Naive thymus-derived CD4-positive, alpha-beta T cell (primary cell): ENCODE measurements around the gene EYS. TPM values are rescaled to one million over a fixed set of nuclear protein-coding genes. Genes with fewer than 3 reads are reported as not detected.

Experiments
- ATAC-seq: fragments of 150-1000 bp; cut with Tn5 transposase; 2 replicates; pipeline ENCODE4 v1.10.0; 2021; ENCODE audit warnings: mild to moderate bottlenecking, moderate library complexity
- CTCF ChIA-PET: fragments of 350-600 bp; sonication (Branson Sonifier 250); formaldehyde crosslinking; loops from one replicate; lab custom pipeline; 2021; ENCODE audit warnings: antibody characterized with exemption; lab: Charles Lee
- POLR2A ChIA-PET: fragments of 350-600 bp; sonication (Branson Sonifier 250); formaldehyde crosslinking; loops from one replicate; lab custom pipeline; 2021; ENCODE audit warnings: antibody characterized with exemption, inconsistent platforms; lab: Charles Lee
- DNase-seq, 9 donors: peaks; one replicate each; pipeline versions ENCODE4 v3.0.0 to v3.0.0-alpha.2; 2020 to 2022; ENCODE audit warnings: mixed read lengths in 1 of 9
- H3K27ac ChIP-seq: one replicate; pipeline ENCODE4 v1.7.0; 2013; ENCODE audit warnings: mild to moderate bottlenecking, low read depth, low read length, moderate library complexity
- H3K27me3 ChIP-seq, 2 donors: one replicate each; pipeline ENCODE4 v1.7.0; 2013; ENCODE audit warnings: low read length in 2 of 2, mild to moderate bottlenecking in 2 of 2, moderate library complexity in 2 of 2; ENCODE audit not compliant: control insufficient read depth in 2 of 2, insufficient read depth in 2 of 2
- H3K36me3 ChIP-seq, 3 experiments: 1 replicate in 2 of 3; 2 replicates in 1 of 3; pipeline ENCODE4 v1.7.0; 2013; ENCODE audit warnings: low read length in 3 of 3, mild to moderate bottlenecking in 3 of 3, moderate library complexity in 1 of 3; ENCODE audit not compliant: insufficient read depth in 3 of 3, control insufficient read depth in 2 of 3
- H3K4me1 ChIP-seq, 2 donors: one replicate each; pipeline ENCODE4 v1.7.0; 2013; ENCODE audit warnings: low read length in 2 of 2, mild to moderate bottlenecking in 2 of 2, moderate library complexity in 1 of 2; ENCODE audit not compliant: control insufficient read depth in 2 of 2, insufficient read depth in 2 of 2
- H3K4me3 ChIP-seq: 2 replicates; pipeline ENCODE4 v1.7.0; 2013; ENCODE audit warnings: mild to moderate bottlenecking, low read length
- H3K9me3 ChIP-seq, 3 experiments: 1 replicate in 2 of 3; 2 replicates in 1 of 3; pipeline ENCODE4 v1.7.0; 2013; ENCODE audit warnings: low read length in 3 of 3; ENCODE audit not compliant: control insufficient read depth in 2 of 3
- H3K27ac Mint-ChIP-seq, 9 donors: one replicate each; pipeline ENCODE4 v1.8.0; 2020 to 2022; ENCODE audit warnings: mixed read lengths in 9 of 9, mild to moderate bottlenecking in 8 of 9, moderate library complexity in 5 of 9, inconsistent platforms in 2 of 9
- H3K27me3 Mint-ChIP-seq, 5 donors: one replicate each; pipeline ENCODE4 v1.8.0; 2021 to 2022; ENCODE audit warnings: mixed read lengths in 5 of 5, mild to moderate bottlenecking in 1 of 5
- H3K36me3 Mint-ChIP-seq, 5 donors: one replicate each; pipeline ENCODE4 v1.8.0; 2020 to 2022; ENCODE audit warnings: mixed read lengths in 5 of 5, mild to moderate bottlenecking in 3 of 5, inconsistent platforms in 1 of 5
- H3K4me1 Mint-ChIP-seq, 7 donors: one replicate each; pipeline ENCODE4 v1.8.0; 2020 to 2022; ENCODE audit warnings: mixed read lengths in 7 of 7, mild to moderate bottlenecking in 3 of 7, inconsistent platforms in 1 of 7
- H3K4me3 Mint-ChIP-seq, 10 donors: one replicate each; pipeline ENCODE4 v1.8.0; 2020 to 2022; ENCODE audit warnings: mild to moderate bottlenecking in 10 of 10, mixed read lengths in 10 of 10, moderate library complexity in 6 of 10, inconsistent platforms in 2 of 10
- H3K9me3 Mint-ChIP-seq, 11 donors: one replicate each; pipeline ENCODE4 v1.8.0; 2020 to 2022; ENCODE audit warnings: mixed read lengths in 11 of 11, mild to moderate bottlenecking in 4 of 11, inconsistent platforms in 1 of 11, moderate library complexity in 1 of 11
- intact Hi-C, 2 donors: fragments of 100-400 bp; cut with micrococcal nuclease; formaldehyde crosslinking; loops; one replicate each; pipeline ENCODE4 v1.15.1; 2023
- polyA plus RNA-seq, 2 donors: library from polyadenylated mRNA; unstranded; fragments of 300-500 nt; fragmentation: Illumina TruSeq; gene quantifications; one replicate each; pipeline ENCODE4 v1.2.3, GENCODE V29; 2021
- total RNA-seq, 6 experiments: library from RNA in 5 of 6; stranded (reverse) in 5 of 6; gene quantifications; 1 replicate in 5 of 6; 2 replicates in 1 of 6; pipeline ENCODE4 v1.2.3 and lab custom pipeline; 2021 to 2026

EYS gene
- total and polyA plus RNA-seq, 7 experiments from 2014 or later = 0.07 to 0.21 (median 0.13) TPM; not detected in 4

GRCh38 chr6:65289491-65289890 lies 417.5 kb downstream of the EYS start:
- ATAC-seq (no peak), DNase-seq (no peak)
- H3K4me1 Mint-ChIP-seq = no peaks in the 10 kb centered on the region
- H3K9me3 Mint-ChIP-seq = peaks cover 0 to 19% (median 2%) of the 10 kb centered on the region in 11 donors
- Histone ChIP-seq H3K4me3 (no peak overlapping the region), H3K27me3 (no peaks in the 10 kb centered on the region), H3K9me3 (no peaks in the 10 kb centered on the region), H3K4me1 (no peaks in the 10 kb centered on the region), H3K36me3 (no peaks in the 10 kb centered on the region), H3K27ac (no peak overlapping the region)
- H3K27ac Mint-ChIP-seq = no peak overlapping the region
- no peaks in the 10 kb centered on the region for H3K27me3 Mint-ChIP-seq
- intact Hi-C loops = no loop called here
- POLR2A ChIA-PET = no interaction called here
- H3K36me3 Mint-ChIP-seq = no peaks in the 10 kb centered on the region
- H3K4me3 Mint-ChIP-seq = no peak overlapping the region
- CTCF ChIA-PET = no interaction called here

- Mint-ChIP-seq H3K36me3 (no peaks in the 10 kb centered on the region), H3K4me3 (no peak overlapping the region), H3K27me3 (no peaks in the 10 kb centered on the region), H3K27ac (no peak overlapping the region), H3K4me1 (no peaks in the 10 kb centered on the region), H3K9me3 (peaks cover 0 to 13% (median 0%) of the 10 kb centered on the region in 11 donors)
- no peak overlapping the region for H3K27ac ChIP-seq
- H3K4me1 ChIP-seq = no peaks in the 10 kb centered on the region
- POLR2A ChIA-PET = no interaction called here
- DNase-seq (no peak), ATAC-seq (no peak)
- no peaks in the 10 kb centered on the region for H3K36me3 ChIP-seq
- H3K27me3 ChIP-seq = no peaks in the 10 kb centered on the region
- H3K9me3 ChIP-seq = no peaks in the 10 kb centered on the region
- H3K4me3 ChIP-seq = no peak overlapping the region
- intact Hi-C loops = no loop called here
- CTCF ChIA-PET = no interaction called here
Measured at GRCh38 chr6:65285275-65285674, 421.8 kb downstream of the EYS start.

GRCh38 chr6:65280060-65280459 lies 427.0 kb downstream of the EYS start:
- Mint-ChIP-seq H3K36me3 (no peaks in the 10 kb centered on the region), H3K9me3 (peaks cover 0 to 12% (median 4%) of the 10 kb centered on the region in 11 donors), H3K4me3 (no peak overlapping the region), H3K27ac (no peak overlapping the region), H3K4me1 (no peaks in the 10 kb centered on the region), H3K27me3 (no peaks in the 10 kb centered on the region)
- ChIA-PET POLR2A (no interaction called here), CTCF (no interaction called here)
- intact Hi-C loops = no loop called here
- DNase-seq = no peak
- Histone ChIP-seq H3K9me3 (no peaks in the 10 kb centered on the region), H3K4me3 (no peak overlapping the region), H3K4me1 (no peaks in the 10 kb centered on the region), H3K36me3 (no peaks in the 10 kb centered on the region), H3K27me3 (no peaks in the 10 kb centered on the region), H3K27ac (no peak overlapping the region)
- ATAC-seq = no peak

- intact Hi-C loops = no loop called here
- Mint-ChIP-seq H3K36me3 (peaks cover 0 to 1% (median 0%) of the 10 kb centered on the region in 5 donors), H3K27me3 (no peaks in the 10 kb centered on the region), H3K27ac (no peak overlapping the region), H3K9me3 (peaks cover 0 to 24% (median 6%) of the 10 kb centered on the region in 11 donors), H3K4me1 (no peaks in the 10 kb centered on the region), H3K4me3 (no peak overlapping the region)
- no peak for ATAC-seq
- no peak overlapping the region for H3K4me3 ChIP-seq
- H3K27ac ChIP-seq = no peak overlapping the region
- POLR2A ChIA-PET = no interaction called here
- CTCF ChIA-PET = no interaction called here
- H3K4me1 ChIP-seq = no peaks in the 10 kb centered on the region
- no peak for DNase-seq
- H3K9me3 ChIP-seq = no peaks in the 10 kb centered on the region
- no peaks in the 10 kb centered on the region for H3K27me3 ChIP-seq
- no peaks in the 10 kb centered on the region for H3K36me3 ChIP-seq
Measured at GRCh38 chr6:65262241-65262640, 444.8 kb downstream of the EYS start.

GRCh38 chr6:65259982-65260381 lies 447.0 kb downstream of the EYS start:
- ChIA-PET CTCF (no interaction called here), POLR2A (no interaction called here)
- Histone ChIP-seq H3K27ac (no peak overlapping the region), H3K4me3 (no peak overlapping the region), H3K9me3 (no peaks in the 10 kb centered on the region), H3K27me3 (no peaks in the 10 kb centered on the region), H3K36me3 (no peaks in the 10 kb centered on the region), H3K4me1 (no peaks in the 10 kb centered on the region)
- intact Hi-C loops = no loop called here
- Mint-ChIP-seq H3K9me3 (peaks cover 0 to 24% (median 6%) of the 10 kb centered on the region in 11 donors), H3K27me3 (no peaks in the 10 kb centered on the region), H3K27ac (no peak overlapping the region), H3K4me1 (no peaks in the 10 kb centered on the region), H3K4me3 (no peak overlapping the region), H3K36me3 (peaks cover 0 to 1% (median 0%) of the 10 kb centered on the region in 5 donors)
- ATAC-seq (no peak), DNase-seq (no peak)

GRCh38 chr6:65259059-65259458 lies 448.0 kb downstream of the EYS start:
- Histone ChIP-seq H3K4me1 (no peaks in the 10 kb centered on the region), H3K9me3 (no peaks in the 10 kb centered on the region), H3K4me3 (no peak overlapping the region), H3K27me3 (no peaks in the 10 kb centered on the region), H3K36me3 (no peaks in the 10 kb centered on the region), H3K27ac (no peak overlapping the region)
- no peak overlapping the region for H3K4me3 Mint-ChIP-seq
- H3K36me3 Mint-ChIP-seq = peaks cover 0 to 1% (median 0%) of the 10 kb centered on the region in 5 donors
- no peak overlapping the region for H3K27ac Mint-ChIP-seq
- ATAC-seq (no peak), DNase-seq (no peak)
- H3K27me3 Mint-ChIP-seq = no peaks in the 10 kb centered on the region
- H3K4me1 Mint-ChIP-seq = no peaks in the 10 kb centered on the region
- POLR2A ChIA-PET = no interaction called here
- peaks cover 0 to 27% (median 6%) of the 10 kb centered on the region in 11 donors for H3K9me3 Mint-ChIP-seq
- CTCF ChIA-PET = no interaction called here
- intact Hi-C loops = no loop called here

GRCh38 chr6:65253041-65253440 lies 454.0 kb downstream of the EYS start:
- Histone ChIP-seq H3K4me3 (no peak overlapping the region), H3K36me3 (no peaks in the 10 kb centered on the region), H3K27ac (no peak overlapping the region), H3K4me1 (no peaks in the 10 kb centered on the region), H3K9me3 (no peaks in the 10 kb centered on the region), H3K27me3 (no peaks in the 10 kb centered on the region)
- POLR2A ChIA-PET = no interaction called here
- intact Hi-C loops = no loop called here
- DNase-seq = no peak
- peaks cover 0 to 1% (median 0%) of the 10 kb centered on the region in 5 donors for H3K36me3 Mint-ChIP-seq
- no peak overlapping the region for H3K4me3 Mint-ChIP-seq
- H3K9me3 Mint-ChIP-seq = peaks cover 2 to 18% (median 6%) of the 10 kb centered on the region in 11 donors
- no peak for ATAC-seq
- no peaks in the 10 kb centered on the region for H3K27me3 Mint-ChIP-seq
- H3K4me1 Mint-ChIP-seq = no peaks in the 10 kb centered on the region
- CTCF ChIA-PET = no interaction called here
- H3K27ac Mint-ChIP-seq = no peak overlapping the region
